Measurements from ENCODE around the gene LAMA5. TPM values are rescaled to one million over a fixed set of nuclear protein-coding genes. Genes with fewer than 3 reads are reported as not detected.

Gene LAMA5
- total and polyA plus RNA-seq, 4 donors: 116 to 315 (median 244) TPM

- Histone ChIP-seq H3K9me3 (ENCODE audit: control insufficient read depth in 4 of 4, insufficient read depth in 3 of 4, low read length in 3 of 4) (no peaks in the 10 kb centered on the region), H3K27ac (ENCODE audit: low read depth in 1 of 2, low read length in 1 of 2) (no peak overlapping the region), H3K4me1 (ENCODE audit: control insufficient read depth in 5 of 5, insufficient read depth in 5 of 5, low read length in 5 of 5) (no peaks in the 10 kb centered on the region), H3K27me3 (ENCODE audit: control insufficient read depth in 3 of 3, insufficient read depth in 3 of 3, low read length in 2 of 3) (no peaks in the 10 kb centered on the region), H3K36me3 (ENCODE audit: control insufficient read depth in 4 of 4, insufficient read depth in 4 of 4, low read length in 4 of 4) (peaks cover 0 to 88% (median 12%) of the 10 kb centered on the region in 4 donors), H3K9ac (ENCODE audit: insufficient read depth in 1 of 2, low read length in 2 of 2) (no peak overlapping the region), H3K4me3 (no peak overlapping the region)
- TF ChIP-seq CTCF (IDR thresholded peaks at IDR 0.05; ENCODE audit: control extremely low read depth, extremely low read depth): no peak
- ATAC-seq (ENCODE audit: insufficient read depth, low FRiP score) (no peak), DNase-seq (no peak)
- 91 to 95% methylated on average over 35 to 46 of the region's 46 CpGs for WGBS, 2 donors
These were observed 36.4 kb downstream of the LAMA5 start for GRCh38 chr20:62330576-62331317.

GRCh38 chr20:62329389-62330377, 37.4 kb downstream of the LAMA5 start:
- no peak for DNase-seq
- 96% methylated on average over 37 of the region's 37 CpGs for WGBS, 2 donors
- TF ChIP-seq CTCF (IDR thresholded peaks at IDR 0.05; ENCODE audit: control extremely low read depth, extremely low read depth): no peak

GRCh38 chr20:62328684-62329388, 38.3 kb downstream of the LAMA5 start:
- Histone ChIP-seq H3K9ac (ENCODE audit: insufficient read depth in 1 of 2, low read length in 2 of 2) (no peak overlapping the region), H3K36me3 (ENCODE audit: control insufficient read depth in 4 of 4, insufficient read depth in 4 of 4, low read length in 4 of 4) (peaks cover 0 to 91% (median 9%) of the 10 kb centered on the region in 4 donors), H3K4me1 (ENCODE audit: control insufficient read depth in 5 of 5, insufficient read depth in 5 of 5, low read length in 5 of 5) (no peaks in the 10 kb centered on the region), H3K4me3 (no peak overlapping the region), H3K27ac (ENCODE audit: low read depth in 1 of 2, low read length in 1 of 2) (no peak overlapping the region), H3K27me3 (ENCODE audit: control insufficient read depth in 3 of 3, insufficient read depth in 3 of 3, low read length in 2 of 3) (no peaks in the 10 kb centered on the region), H3K9me3 (ENCODE audit: control insufficient read depth in 4 of 4, insufficient read depth in 3 of 4, low read length in 3 of 4) (no peaks in the 10 kb centered on the region)
- DNase-seq: no peak
- WGBS, 2 donors: 92 to 93% methylated on average over 26 of the region's 26 CpGs
- TF ChIP-seq CTCF (IDR thresholded peaks at IDR 0.05; ENCODE audit: control extremely low read depth, extremely low read depth): no peak
- no peak for ATAC-seq (ENCODE audit: insufficient read depth, low FRiP score)

More at GRCh38 chr20:62329389-62330377, 37.4 kb downstream of the LAMA5 start:
- H3K9ac ChIP-seq (ENCODE audit: insufficient read depth in 1 of 2, low read length in 2 of 2): no peak overlapping the region
- no peak for ATAC-seq (ENCODE audit: insufficient read depth, low FRiP score)
- no peaks in the 10 kb centered on the region for H3K4me1 ChIP-seq (ENCODE audit: control insufficient read depth in 5 of 5, insufficient read depth in 5 of 5, low read length in 5 of 5)
- peaks cover 0 to 91% (median 12%) of the 10 kb centered on the region in 4 donors for H3K36me3 ChIP-seq (ENCODE audit: control insufficient read depth in 4 of 4, insufficient read depth in 4 of 4, low read length in 4 of 4)
- no peaks in the 10 kb centered on the region for H3K27me3 ChIP-seq (ENCODE audit: control insufficient read depth in 3 of 3, insufficient read depth in 3 of 3, low read length in 2 of 3)
- no peaks in the 10 kb centered on the region for H3K9me3 ChIP-seq (ENCODE audit: control insufficient read depth in 4 of 4, insufficient read depth in 3 of 4, low read length in 3 of 4)
- no peak overlapping the region for H3K27ac ChIP-seq (ENCODE audit: low read depth in 1 of 2, low read length in 1 of 2)
- H3K4me3 ChIP-seq: no peak overlapping the region
